NCI-H2171 (cell line): ENCODE data around the gene KIAA0319L.

Experiments used
- DNase-seq: peaks from one replicate; lab custom pipeline; 2025; lab: John Stamatoyannopoulos, UW

The KIAA0319L gene

DNA sequence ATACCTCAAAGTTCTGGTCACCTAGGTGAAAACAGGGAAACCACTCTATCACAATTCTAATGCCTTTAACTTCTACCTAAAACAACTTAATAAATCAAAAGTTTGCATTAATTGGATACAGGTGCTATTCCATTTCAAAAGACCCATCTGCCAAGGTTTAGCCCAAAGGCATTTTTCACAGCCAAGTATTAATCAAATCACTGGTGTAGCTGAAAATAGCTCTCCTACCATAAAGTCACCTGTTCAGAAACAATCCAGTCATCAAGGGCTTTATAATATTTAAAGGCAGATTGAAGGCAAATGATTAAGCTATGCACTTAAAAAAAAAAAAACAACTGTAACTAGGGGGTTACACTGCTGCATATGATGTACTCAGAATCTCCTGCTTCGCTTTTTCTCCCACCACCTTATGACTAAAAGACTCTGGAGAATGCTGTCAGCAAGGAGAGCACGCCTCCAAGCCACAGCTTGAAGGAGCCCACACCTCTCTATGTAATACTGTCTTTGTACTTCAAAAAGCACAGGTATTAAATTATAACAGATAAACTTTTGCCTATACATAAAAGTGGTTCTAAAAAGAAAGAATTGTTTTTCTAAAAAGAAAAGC is 20.5 kb downstream of the KIAA0319L start:
- DNase-seq: no peak

DNA sequence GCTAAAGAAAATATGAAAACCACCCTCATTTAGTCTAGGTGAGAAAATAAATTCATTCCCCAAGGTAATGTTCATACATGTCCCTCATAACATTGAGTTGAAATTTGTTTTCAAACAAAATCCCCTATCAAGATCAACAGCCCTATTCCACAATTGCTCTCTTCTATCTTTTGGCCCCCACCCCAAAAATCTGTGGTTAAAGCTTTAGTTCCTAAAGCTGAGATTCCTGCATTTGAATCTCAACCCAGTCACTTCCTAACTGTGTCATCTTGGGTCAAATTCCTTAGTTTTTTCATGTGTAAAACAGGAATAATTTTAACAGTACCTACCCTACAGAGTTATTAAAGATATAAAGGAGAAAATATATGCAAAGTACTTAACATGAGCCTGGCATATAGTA is 22.0 kb downstream of the KIAA0319L start:
- DNase-seq: no peak

DNA sequence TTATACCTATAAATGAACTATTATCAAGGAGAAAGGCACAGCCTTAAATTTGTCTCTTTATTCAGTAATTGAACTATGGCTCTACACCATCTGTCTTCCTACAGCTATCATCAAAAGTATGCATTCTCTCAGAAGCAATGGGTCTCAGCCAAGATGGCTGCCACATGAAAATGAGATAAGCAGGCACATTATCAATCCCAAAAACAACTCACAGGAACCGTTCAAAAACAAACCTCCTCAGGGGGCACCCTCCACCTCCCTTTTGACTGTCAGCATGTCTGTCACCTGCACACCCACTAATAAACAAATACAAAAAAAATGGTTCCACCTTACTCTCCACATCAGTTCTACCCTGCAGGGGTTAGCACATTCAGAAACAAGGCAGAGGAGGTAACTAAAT is 23.6 kb downstream of the KIAA0319L start:
- no peak for DNase-seq

DNA sequence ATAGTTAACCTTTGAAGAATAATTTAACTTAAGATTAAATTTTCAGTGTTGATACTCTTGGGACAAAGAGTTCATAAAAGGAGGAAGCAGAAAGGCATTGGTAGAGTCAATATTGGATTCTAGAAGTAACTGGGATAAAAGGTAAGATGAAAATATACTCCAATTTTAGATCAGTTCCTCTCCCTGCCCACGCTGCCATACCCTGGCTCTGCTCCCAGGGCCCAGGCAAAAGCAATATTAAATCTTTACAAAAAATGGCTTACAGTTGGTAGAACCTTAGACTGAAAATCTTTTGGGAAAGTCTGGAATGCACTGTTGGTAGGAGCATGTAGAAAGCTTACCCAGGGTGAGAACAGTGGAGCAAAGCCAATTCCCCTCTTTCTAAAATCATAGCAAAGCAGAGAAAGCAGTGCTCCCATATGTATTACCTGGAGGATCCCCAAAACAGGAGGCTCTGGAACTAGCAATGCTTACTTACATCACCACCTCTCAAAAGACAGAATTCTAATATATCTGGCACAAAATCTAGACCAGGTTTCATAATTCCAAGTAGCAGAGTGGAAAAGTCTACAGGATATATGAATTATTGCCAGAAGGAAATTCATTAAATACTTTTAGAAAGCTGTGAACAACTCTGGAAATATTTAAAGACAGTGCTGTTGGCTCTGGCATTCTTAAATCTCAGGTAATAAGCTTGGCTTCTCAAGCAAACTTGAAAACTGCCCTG is 24.5 kb downstream of the KIAA0319L start:
- DNase-seq: no peak

GRCh38 chr1:35531368-35531767 is 25.8 kb downstream of the KIAA0319L start:
- no peak for DNase-seq

DNA sequence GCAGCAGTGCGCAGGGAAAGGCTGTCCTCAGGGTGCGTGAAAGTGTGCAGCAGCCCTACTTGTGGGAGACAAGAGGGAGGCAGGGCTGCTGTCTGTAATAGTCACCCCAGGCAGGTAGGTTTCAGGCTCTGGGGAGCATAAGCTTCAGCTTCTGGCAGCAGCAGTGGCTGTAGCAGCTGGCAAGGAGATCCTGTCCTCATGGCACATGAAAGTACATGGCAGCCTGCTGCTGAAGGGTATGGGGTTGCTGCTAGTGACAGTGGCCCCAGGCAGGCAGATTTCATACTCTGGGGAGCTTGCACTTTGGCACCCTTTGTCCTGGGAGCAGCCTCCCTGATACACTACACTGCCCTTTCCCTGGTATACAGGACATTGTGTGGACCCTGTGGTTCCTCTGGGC is 26.3 kb downstream of the KIAA0319L start:
- DNase-seq: no peak

GRCh38 chr1:35530168-35530567 is 27.0 kb downstream of the KIAA0319L start:
- DNase-seq: no peak

DNA sequence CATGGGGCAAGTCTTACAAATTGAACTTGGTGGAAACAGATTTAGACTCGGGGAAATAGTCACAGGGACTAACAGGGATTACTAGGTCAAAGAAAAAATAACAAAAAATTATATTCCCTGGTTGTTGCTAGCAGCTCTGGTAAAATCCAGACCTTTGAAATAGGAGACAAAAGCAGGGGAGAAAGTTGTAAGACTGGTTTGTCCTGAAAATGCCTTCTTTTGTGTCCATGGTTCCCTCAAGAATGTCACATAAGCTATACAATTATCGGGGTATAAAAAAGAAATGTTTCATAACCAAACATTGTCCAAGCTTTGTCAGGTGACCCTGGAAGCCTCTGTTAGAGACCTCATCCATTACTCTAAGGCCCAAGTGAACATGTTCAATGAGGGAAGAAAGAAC is 33.1 kb downstream of the KIAA0319L start:
- DNase-seq: no peak

DNA sequence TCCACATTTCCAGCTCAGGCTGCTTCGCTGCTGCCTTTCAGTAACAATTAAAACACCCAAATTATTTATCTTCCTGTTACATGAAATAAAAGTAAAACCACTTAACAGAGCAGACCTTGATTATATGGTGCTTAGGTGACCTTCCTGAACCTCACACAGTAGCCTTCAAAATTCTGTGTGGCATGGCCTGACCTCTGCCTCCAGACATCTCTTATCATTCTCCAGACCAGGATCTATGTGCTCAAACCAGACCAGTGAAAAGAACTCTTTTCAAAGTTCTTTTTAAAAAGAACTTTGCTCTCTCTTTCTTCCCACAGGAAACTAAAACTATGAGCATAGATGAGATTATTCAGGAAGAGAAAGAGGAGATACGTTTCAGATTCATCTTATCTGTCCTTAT is 37.8 kb downstream of the KIAA0319L start:
- no peak for DNase-seq

- no peak for DNase-seq
Measured at GRCh38 chr1:35518183-35518582, 39.0 kb downstream of the KIAA0319L start.

DNA sequence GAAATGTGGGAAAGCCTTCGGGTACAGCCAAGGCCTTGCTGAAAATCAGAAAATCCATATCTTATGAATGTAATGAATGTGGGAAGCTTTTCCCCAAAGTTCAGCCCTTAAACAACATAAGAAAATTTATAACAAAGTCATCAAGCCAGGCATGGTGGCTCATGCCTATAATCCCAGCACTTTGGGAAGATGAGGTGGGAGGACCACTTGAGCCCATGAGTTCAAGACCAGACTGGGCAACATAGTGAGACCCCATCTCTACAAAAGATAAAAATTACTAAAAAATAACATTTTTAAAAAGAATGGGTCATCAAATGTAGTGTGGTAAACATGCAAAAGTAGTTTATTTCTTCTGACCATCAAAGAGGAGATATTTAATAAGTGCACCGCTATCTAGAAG is 45.9 kb downstream of the KIAA0319L start:
- no peak for DNase-seq

DNA sequence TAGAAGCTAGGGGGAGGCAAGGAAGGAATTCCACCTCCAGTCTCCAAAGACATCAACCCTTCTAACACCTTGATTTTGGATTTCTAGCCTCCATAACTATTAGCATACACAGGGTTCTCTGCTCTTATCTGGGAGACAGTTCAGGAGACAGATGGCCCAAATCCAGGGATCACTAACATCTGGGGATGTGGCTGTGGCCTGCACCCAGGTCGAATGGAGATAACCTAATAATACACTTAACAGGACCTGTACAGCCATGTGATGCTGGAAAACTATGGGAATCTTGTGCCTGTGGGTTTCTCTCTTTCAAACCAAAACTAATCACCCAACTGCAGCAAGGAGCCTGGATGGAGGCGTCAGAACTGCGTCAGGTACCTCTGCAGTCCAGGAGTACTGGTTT is 47.6 kb downstream of the KIAA0319L start:
- DNase-seq: no peak

GRCh38 chr1:35507947-35508346 is 49.3 kb downstream of the KIAA0319L start:
- DNase-seq: no peak

DNA sequence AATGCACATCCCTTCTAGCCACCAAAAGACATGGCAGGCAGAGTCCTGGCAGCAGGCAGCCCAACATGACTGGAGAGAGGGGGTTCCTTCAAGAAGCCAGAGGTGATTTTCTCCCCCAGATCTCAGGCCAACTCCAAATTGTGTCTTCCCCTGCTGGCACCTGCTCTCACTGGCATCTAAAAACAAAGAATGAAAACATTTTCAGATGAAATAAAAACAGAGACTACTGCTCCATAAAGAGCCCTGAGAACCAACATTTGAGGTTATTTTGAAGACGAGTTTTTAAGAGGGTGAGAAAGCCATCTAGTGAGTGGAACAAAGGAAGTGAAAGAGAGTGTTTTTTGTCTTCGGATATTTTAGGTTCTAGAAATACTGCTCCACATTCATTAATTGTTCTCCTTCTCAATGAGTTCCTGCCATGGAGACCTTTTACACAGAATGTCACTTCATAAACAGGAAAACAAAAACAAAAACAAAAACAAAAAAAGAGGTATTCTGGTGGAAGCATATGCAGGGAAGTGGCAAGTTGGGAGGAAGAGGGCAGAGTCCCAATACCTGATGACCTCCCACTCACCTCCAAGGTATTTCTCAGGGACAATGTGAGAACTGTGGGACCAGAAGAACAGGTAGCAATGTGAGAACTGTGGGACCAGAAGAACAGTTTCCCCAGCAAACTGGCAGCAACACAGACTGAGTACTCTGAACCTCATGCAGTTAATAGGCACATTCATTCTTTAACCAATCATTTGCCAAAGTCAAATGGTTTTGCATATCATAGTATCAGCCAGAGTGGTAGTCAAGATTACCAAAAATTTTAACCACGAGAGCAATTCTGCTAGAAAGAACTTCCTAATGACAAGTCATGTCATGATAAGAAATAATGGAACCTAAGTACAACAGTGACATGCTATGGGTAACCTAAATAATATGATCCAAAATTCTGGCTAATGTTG is 50.0 kb downstream of the KIAA0319L start:
- DNase-seq: no peak

DNA sequence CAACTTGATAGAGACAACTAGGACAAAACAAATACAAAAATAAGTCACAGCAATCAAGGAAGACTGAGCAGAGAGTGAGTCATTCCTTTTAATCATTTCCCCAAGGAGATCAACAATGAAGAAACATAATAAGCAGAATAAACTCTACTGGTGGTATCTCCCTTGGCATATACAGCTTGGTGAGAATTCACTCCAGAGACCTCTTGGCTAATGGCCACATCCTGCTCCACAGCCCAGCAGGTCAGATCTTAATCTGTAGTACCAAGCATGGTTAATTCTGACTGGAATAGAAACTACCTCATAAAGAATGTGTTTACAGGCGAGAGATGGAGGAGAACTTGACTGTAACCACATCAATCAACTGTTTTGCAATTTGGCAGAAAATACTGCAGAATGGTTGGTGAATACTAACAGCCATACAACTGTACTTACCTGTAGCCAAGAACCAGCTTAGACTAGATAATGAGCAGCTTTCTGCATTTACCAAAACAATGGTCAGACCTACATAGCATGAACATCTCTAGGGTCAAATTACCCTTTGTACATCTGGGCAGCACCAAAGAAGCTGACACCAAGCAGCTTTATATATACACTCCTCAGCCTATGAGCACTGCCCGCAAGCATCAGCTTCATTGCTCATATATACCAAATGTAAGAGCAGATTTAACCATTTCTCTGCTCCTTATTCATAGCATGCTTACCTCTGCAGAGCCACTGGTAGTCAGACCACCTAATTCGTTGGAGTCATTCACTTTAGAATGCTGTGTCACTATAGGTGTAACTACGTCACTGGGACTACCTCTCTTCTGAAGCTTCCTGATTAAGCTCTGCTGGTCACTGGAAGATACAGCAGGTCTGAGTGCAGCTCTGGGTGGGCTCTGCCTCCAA is 51.0 kb downstream of the KIAA0319L start:
- DNase-seq: no peak

GRCh38 chr1:35502242-35502641 is 55.0 kb downstream of the KIAA0319L start:
- no peak for DNase-seq

- DNase-seq: no peak
Measured at GRCh38 chr1:35500439-35500838, 56.8 kb downstream of the KIAA0319L start.

DNA sequence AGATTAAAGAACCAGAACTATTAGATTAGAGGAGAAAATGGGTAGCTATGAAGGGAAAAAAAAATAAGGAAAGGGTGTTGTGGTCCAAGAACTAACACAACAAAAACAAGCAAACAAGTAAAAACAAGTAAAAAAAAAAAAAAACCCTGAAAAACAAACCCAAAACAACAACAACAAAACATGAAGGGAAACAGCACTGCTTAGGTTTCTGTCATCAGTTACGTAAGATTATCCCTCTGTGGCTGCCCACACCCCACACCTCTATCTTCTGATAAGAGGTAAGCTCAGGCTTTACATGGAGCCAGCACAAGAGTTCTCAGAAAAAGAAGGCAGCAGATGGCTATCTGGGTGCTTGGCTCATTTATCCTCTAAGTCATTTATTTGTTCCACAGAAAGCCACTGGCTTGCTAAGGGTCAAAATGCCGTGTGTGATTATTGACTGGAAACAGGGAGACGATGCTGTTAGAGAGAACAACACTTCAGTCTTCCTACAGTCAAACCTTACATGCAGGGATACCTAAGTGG is 57.5 kb downstream of the KIAA0319L start:
- no peak for DNase-seq

GRCh38 chr1:35499231-35499630 is 58.0 kb downstream of the KIAA0319L start:
- DNase-seq: no peak

DNA sequence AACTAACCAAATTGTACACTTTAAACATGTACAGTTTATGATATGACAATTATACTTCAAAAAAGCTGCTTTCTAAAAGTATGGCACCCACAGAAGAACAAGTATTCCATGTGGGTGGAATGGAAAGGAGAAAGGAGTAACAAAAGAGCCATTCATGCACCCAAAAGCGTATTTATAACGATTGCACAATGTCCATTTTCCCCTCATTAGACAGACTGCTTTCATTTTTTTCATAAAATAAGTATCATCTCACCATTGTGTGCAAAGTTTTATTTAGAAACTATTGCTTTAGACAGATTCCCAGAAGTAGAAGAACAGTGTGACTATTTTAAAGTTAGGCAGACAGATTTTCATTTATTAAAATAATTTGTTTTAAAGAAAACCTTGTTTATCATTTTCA is 59.6 kb downstream of the KIAA0319L start:
- DNase-seq: no peak

DNA sequence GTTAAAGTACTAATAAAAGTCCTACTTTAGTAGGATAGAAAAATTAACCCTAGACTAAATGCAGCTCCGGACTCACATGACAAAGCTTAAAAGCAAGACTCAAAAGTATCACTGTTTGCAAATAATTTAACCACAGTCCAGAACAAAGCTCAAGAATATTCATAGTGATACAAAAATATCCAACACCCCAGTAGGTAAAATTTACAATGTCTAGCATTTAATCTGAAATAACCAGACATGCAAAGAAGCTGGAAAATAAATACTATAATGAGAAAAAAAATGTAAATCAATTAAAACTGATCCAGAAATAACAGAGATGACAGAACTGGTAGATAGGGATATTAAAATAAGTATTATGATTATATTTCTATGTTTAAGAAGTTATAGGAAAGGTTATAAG is 67.0 kb downstream of the KIAA0319L start:
- DNase-seq: no peak

DNA sequence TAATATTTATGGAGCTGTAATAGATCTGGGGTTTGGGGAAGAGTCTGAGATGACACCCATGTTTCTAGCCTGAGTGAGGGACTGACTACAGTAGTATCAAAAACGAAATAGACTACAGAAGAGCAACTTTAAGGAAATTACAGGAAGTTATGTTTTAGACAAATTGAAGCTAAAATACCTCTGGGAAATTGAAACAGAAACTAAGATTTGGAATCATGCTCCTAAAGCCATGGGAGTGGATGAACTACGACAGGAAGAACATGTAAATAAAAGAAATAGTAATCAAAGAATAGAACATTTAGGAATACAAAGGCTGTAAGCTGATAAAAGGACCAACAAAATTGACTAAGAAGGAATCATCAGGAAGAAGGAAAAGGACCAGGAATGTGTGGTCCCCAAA is 68.9 kb downstream of the KIAA0319L start:
- no peak for DNase-seq
